HepG2 (cell line): Measurements from ENCODE around the gene CAPN8. TPM values are rescaled to one million over a fixed set of nuclear protein-coding genes. Genes with fewer than 3 reads are reported as not detected.

Experiments
- HNRNPH1 ChIP-seq: fragments of 200-400 bp; formaldehyde crosslinking; optimal IDR thresholded peaks from 2 replicates; pipeline ENCODE3; 2017; ENCODE audit warnings: mild to moderate bottlenecking, low read depth, low read length
- HNRNPK ChIP-seq: fragments of 200-400 bp; formaldehyde crosslinking; IDR thresholded peaks from 2 replicates; pipeline ENCODE4 v1.6.1; 2018; ENCODE audit warnings: low read length, low read depth, moderate library complexity, mild to moderate bottlenecking; ENCODE audit not compliant: poor library complexity, severe bottlenecking
- ISX ChIP-seq: sonication (generic); formaldehyde crosslinking; conservative IDR thresholded peaks from 2 replicates; pipeline ENCODE4 v1.5.0; 2020; ENCODE audit warnings: missing genetic modification reagents
- KMT2A ChIP-seq: sonication (generic); formaldehyde crosslinking; IDR thresholded peaks from 2 replicates; pipeline ENCODE4 v1.4.0; 2020; ENCODE audit warnings: missing genetic modification reagents
- NONO ChIP-seq, 2 experiments: fragments of 450-650 bp in 1 of 2; sonication (generic) in 1 of 2; formaldehyde crosslinking in 1 of 2; IDR thresholded peaks in 1 of 2; conservative IDR thresholded peaks in 1 of 2; 2 replicates each; pipeline versions ENCODE4 v1.6.1 to v1.8.0; 2017 to 2022; ENCODE audit warnings: mild to moderate bottlenecking in 1 of 2, missing genetic modification reagents in 1 of 2, moderate library complexity in 1 of 2
- PRDM10 ChIP-seq: sonication (generic); formaldehyde crosslinking; IDR thresholded peaks from 2 replicates; pipeline ENCODE4 v1.4.0; 2020; ENCODE audit warnings: low read depth, missing genetic modification reagents
- ZBTB49 ChIP-seq: sonication (generic); formaldehyde crosslinking; IDR thresholded peaks from 2 replicates; pipeline ENCODE4 v1.4.0; 2020; ENCODE audit warnings: missing genetic modification reagents, borderline replicate concordance
- ZNF17 ChIP-seq: sonication (generic); formaldehyde crosslinking; IDR thresholded peaks from 2 replicates; pipeline ENCODE4 v1.5.0; 2020; ENCODE audit warnings: mild to moderate bottlenecking, missing genetic modification reagents
- ZNF275 ChIP-seq: sonication (generic); formaldehyde crosslinking; IDR thresholded peaks from 2 replicates; pipeline ENCODE4 v1.8.0; 2022; ENCODE audit warnings: missing genetic modification reagents, mild to moderate bottlenecking, inconsistent platforms, borderline replicate concordance
- ZNF276 ChIP-seq: sonication (generic); formaldehyde crosslinking; IDR thresholded peaks from 2 replicates; pipeline ENCODE4 v1.4.0; 2020; ENCODE audit warnings: mild to moderate bottlenecking, low read depth, missing genetic modification reagents
- polyA plus RNA-seq, 8 experiments: library from polyadenylated mRNA; depleted of rRNA in 3 of 8; stranded (reverse) in 7 of 8; unstranded in 1 of 8; fragments of >200 nt; fragmentation: Illumina TruSeq in 4 of 8; extraction: Trizol in 4 of 8; gene quantifications; 2 replicates each; pipeline versions ENCODE4 v1.2.1 to v1.2.3, GENCODE V29; 2011 to 2016; ENCODE audit warnings: low read depth in 4 of 8, missing spikeins in 1 of 8, mixed read lengths in 1 of 8; ENCODE audit not compliant: insufficient read depth in 1 of 8
- total RNA-seq, 5 experiments: library from RNA; depleted of rRNA; stranded (reverse); fragments of >200 nt; fragmentation: Illumina TruSeq; extraction: Trizol; gene quantifications; 2 replicates each; pipeline ENCODE4 v1.2.3, GENCODE V29; 2016; ENCODE audit warnings: low read depth in 1 of 5

Gene CAPN8
- total and polyA plus RNA-seq, 2 of the 13 experiments (the other 11 are each of a cell fraction or from before 2014, with no cell fraction given), result 0.20 to 0.25 TPM

GRCh38 chr1:223609977-223610376 lies 55.5 kb downstream of the CAPN8 start (continued):
- TF ChIP-seq HNRNPK (no peak), ZNF276 (no peak), PRDM10 (CRISPR knock-in tag) (no peak), HNRNPH1 (no peak), ZBTB49 (CRISPR knock-in tag) (no peak), ZNF17 (CRISPR knock-in tag) (no peak), ISX (CRISPR knock-in tag) (no peak), KMT2A (CRISPR knock-in tag) (no peak), NONO (IDR thresholded peaks at IDR 0.05) (no peak), NONO (CRISPR knock-in tag; conservative IDR thresholded peaks at IDR 0.05) (no peak), ZNF275 (no peak)
